IPS-18c (cell line): ENCODE measurements around the gene UBXN6.

Source experiments
- H3K4me3 ChIP-seq: 2 replicates; pipeline ENCODE4 v1.7.0; 2013; ENCODE audit warnings: low read depth, mild to moderate bottlenecking, low read length, moderate library complexity; ENCODE audit not compliant: insufficient read depth
- H3K9me3 ChIP-seq: one replicate; pipeline ENCODE4 v1.6.1; 2013; ENCODE audit warnings: mild to moderate bottlenecking, low read length, moderate library complexity; ENCODE audit not compliant: control insufficient read depth, insufficient read depth

The UBXN6 gene

GRCh38 chr19:4448147-4448985 lies 9.2 kb downstream of the UBXN6 start:
- H3K9me3 ChIP-seq, result no peaks in the 10 kb centered on the region
- H3K4me3 ChIP-seq, result no peak overlapping the region

DNA sequence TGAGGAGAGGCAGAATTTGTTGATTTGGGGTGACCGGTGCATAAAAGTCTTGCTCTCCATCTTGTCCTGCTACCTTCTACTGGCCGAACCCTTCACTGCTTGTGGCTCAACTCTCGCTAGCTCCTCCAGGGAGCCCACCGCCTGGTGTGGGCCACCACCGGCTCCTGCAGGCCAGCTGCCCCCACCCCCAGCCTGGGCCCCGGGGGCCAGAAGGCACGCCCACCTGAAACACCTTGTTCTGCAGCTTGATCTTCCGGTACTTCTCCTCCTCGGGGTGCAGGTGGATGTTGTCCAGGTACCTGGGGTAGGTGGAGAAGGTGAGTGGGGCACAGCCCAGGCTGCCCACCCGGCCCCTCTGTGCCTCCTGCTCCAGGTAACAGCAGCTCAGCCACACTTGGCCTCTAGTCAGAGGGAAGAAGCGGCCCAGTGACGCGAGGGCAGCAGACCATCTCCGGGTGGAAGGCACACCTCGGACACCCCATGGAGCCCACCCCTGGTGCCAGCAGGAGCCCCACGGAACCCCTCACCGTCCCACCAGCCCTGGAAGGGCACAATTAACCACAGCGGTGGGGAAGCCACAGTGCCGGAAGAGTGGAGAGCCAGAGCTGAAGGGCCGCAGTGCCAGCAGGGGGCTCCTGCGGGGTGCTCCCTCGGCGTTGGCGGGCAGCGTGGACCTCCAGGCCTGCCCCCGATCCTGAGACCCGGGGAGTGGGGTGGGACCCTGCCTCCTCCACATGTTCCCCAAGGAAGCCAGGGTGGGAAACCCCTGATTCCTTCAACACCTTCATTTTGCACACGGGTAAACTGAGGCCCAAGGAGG lies 10.1 kb downstream of the UBXN6 start:
- H3K9me3 ChIP-seq, result no peaks in the 10 kb centered on the region

GRCh38 chr19:4446704-4447200 lies 10.8 kb downstream of the UBXN6 start:
- Histone ChIP-seq H3K4me3 (no peak overlapping the region), H3K9me3 (no peaks in the 10 kb centered on the region)

More for the DNA sequence above, 10.1 kb downstream of the UBXN6 start:
- no peak overlapping the region for H3K4me3 ChIP-seq

DNA sequence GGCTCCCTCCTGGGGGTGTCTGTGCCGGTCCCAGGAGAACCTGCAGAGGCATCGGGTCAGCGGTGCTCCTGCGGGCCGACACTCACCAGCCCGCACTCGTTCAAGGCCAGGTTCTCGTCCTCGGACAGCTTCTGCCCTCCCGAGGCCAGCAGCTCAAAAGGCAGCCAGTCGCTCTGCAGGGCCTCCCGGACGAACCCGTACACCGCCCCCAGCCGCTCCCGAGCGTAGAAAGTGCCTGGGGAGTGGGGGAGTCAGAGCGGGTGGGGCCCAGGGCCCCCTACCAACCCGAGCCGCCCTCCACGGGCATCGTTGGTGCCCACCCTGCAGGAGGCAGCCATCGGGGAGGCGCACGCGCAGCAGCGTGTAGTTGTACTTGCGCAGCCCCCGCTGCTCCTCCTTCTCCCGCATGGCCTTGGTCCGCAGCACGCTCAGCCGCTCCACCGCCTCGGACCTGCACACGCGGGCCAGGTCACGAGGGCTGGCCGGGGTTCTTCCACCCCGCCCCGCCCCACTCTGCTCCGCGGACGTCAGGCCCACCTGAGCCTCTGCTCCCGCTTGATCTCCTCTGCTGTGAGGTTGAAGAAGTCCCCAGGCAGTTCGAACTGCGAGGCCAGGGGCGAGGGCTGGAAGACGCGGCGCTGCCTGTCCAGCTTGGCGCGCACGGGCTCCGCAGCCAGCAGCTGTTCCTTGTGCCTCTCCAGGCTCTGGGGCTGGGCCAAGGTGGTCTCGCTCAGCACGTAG lies 11.5 kb downstream of the UBXN6 start:
- Histone ChIP-seq H3K9me3 (no peaks in the 10 kb centered on the region), H3K4me3 (no peak overlapping the region)

GRCh38 chr19:4444765-4445741 lies 12.5 kb downstream of the UBXN6 start:
- no peaks in the 10 kb centered on the region for H3K9me3 ChIP-seq
- H3K4me3 ChIP-seq, result no peak overlapping the region

DNA sequence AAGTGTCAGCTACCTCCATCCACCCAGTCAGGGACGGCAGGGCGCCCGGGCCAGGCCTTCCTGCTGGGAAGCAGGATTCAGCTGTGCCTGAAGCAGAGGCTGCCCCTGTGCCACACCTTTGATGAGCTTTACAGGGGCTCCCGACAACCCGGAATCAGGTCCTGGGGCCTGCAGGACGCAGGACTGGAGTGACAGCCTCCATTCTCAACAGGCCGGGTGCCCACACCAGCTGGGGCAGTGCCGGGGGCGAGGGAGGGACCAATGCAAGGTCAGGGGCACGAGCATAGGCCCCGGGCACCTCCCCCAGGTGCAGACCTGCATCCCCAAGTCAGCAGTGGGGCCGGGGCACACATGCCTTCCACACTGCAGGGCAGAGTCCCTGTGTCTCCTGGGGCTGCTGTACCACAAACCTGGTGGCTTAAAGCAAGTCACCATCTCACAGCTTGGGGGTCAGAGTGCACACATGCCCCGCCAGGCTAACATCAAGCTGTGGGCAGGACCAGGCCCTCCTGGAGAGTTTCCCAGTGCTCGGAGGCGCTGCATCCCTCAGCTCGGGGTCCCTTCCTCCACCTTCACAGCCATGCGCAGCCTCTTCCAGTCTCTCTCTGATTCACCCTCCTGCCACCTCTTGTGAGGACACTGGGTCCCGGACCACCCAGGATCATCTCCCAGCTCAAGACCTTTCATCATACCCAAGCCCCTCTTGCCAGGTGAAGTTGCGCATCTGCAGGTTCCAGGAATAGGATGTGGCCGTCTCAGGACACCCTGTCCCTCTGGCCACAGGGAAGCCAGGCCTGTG lies 13.4 kb downstream of the UBXN6 start:
- H3K9me3 ChIP-seq, result no peaks in the 10 kb centered on the region
- H3K4me3 ChIP-seq, result no peak overlapping the region

- no peaks in the 10 kb centered on the region for H3K9me3 ChIP-seq
- no peak overlapping the region for H3K4me3 ChIP-seq
Observed at GRCh38 chr19:4443188-4443587, 14.4 kb downstream of the UBXN6 start.

- no peaks in the 10 kb centered on the region for H3K9me3 ChIP-seq
- no peak overlapping the region for H3K4me3 ChIP-seq
Observed at GRCh38 chr19:4442819-4443146, 14.8 kb downstream of the UBXN6 start.

- H3K9me3 ChIP-seq, result no peaks in the 10 kb centered on the region
Observed at GRCh38 chr19:4441994-4442818, 15.4 kb downstream of the UBXN6 start.

DNA sequence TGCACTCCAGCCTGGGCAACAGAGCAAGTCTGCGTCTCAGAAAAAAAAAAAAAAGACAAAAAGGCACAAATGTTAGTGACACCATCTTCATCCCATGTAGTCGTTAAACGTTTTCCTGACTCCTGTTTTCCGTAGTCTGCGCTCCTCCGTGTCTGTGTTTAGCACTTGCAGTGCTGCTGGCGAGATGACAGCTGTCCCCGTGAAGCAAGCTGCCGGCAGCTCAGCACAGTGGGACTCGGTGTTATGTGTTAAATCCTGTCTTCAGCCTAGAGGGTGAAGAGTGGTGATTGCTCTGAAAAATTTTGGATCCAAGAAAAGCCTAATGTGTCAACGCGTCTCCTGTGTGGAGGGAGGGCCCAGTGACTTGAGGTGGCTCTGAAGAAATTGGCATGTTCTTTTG lies 18.4 kb downstream of the UBXN6 start:
- Histone ChIP-seq H3K4me3 (no peak overlapping the region), H3K9me3 (no peaks in the 10 kb centered on the region)

More at GRCh38 chr19:4441994-4442818, 15.4 kb downstream of the UBXN6 start:
- no peak overlapping the region for H3K4me3 ChIP-seq

GRCh38 chr19:4437103-4437502 lies 20.5 kb downstream of the UBXN6 start:
- Histone ChIP-seq H3K4me3 (no peak overlapping the region), H3K9me3 (no peaks in the 10 kb centered on the region)

DNA sequence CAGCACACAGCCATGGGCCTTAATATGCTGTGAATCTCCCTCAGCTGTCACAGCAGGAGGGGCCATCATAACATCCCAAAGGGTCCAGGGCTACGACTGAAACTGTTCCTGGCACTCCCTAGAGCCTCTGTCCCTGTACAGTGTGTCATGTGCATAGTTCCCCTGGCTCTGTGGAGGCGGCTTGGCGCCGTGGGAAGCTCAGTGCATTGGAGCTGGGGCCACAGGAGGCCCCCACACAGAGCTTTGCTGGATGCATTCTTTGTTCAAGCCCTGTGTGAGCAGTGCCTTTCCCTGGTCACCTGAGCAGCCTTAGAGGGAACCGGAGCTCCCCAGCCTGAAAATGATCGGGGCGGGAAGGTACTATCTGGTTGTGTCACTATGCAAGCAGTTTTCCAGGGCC lies 21.4 kb downstream of the UBXN6 start:
- no peak overlapping the region for H3K4me3 ChIP-seq
- no peaks in the 10 kb centered on the region for H3K9me3 ChIP-seq

DNA sequence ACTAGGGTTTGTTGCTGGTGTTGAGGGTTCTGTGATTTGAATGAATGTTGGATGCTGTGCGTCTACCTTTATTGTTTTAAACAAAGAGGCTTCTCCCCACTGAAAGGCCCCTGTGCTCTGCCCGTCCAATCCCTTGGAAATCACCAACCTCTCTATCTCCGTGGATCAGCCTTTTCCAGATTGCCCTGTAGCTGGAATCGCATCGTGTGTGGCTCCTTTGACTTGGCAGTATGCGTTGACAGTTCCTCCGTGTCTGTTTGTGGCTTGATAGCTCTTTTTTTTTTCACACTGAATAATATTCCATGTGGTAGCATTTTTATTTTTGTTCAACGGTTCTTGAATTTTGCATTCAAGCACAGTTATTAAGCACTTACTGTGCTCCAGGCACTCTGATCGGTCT lies 23.2 kb downstream of the UBXN6 start:
- no peaks in the 10 kb centered on the region for H3K9me3 ChIP-seq
- no peak overlapping the region for H3K4me3 ChIP-seq

- H3K4me3 ChIP-seq, result no peak overlapping the region
- H3K9me3 ChIP-seq, result no peaks in the 10 kb centered on the region
Observed at GRCh38 chr19:4432918-4433506, 24.6 kb downstream of the UBXN6 start.
